OCI-LY3 (cell line): Measurements from ENCODE around the gene UBXN2A.
A peak's percentile ranks its signal among the peaks of the same experiment; 100 is the strongest.
"Not testable (repeated sequence)": the region's sequence is repeated elsewhere in the genome, so short reads cannot be mapped to it uniquely, and the experiment has no call there.

Experiments
- H2AFZ ChIP-seq: fragments of 200-600, 300-600 bp; shearing (Covaris generic); 2 replicates; pipeline ENCODE4 v1.6.0; 2014; ENCODE audit warnings: antibody characterized with exemption, low read depth, low read length
- H3K27ac ChIP-seq: fragments of 200-600, 300-600 bp; sonication (generic); 2 replicates; pipeline ENCODE4 v1.5.1; 2014; ENCODE audit warnings: mild to moderate bottlenecking, low read length, moderate library complexity, mixed read lengths
- H3K27me3 ChIP-seq: fragments of 200-600, 300-600 bp; sonication (generic); 2 replicates; pipeline ENCODE4 v1.6.1; 2014; ENCODE audit warnings: low read depth, low read length, mixed read lengths
- H3K36me3 ChIP-seq: fragments of 200-600, 300-600 bp; sonication (generic); replicated peaks from 2 replicates; pipeline ENCODE3; 2014; ENCODE audit warnings: low read depth, low read length, mixed read lengths
- H3K4me1 ChIP-seq: fragments of 300-600, 200-600 bp; sonication (generic); 2 replicates; pipeline ENCODE4 v1.6.1; 2014; ENCODE audit warnings: low read length, mixed read lengths
- H3K4me2 ChIP-seq: fragments of 200-600, 300-600 bp; sonication (generic); 2 replicates; pipeline ENCODE4 v1.6.1; 2014; ENCODE audit warnings: low read length, mixed read lengths
- H3K4me3 ChIP-seq: fragments of 300-600, 200-600 bp; sonication (generic); 2 replicates; pipeline ENCODE4 v1.5.1; 2014; ENCODE audit warnings: antibody characterized with exemption, mild to moderate bottlenecking, low read length, moderate library complexity
- H3K79me2 ChIP-seq: fragments of 300-600, 200-600 bp; shearing (Covaris generic); 2 replicates; pipeline ENCODE4 v1.6.1; 2014; ENCODE audit warnings: mild to moderate bottlenecking, low read length, mixed read lengths
- H3K9ac ChIP-seq: fragments of 300-600, 200-600 bp; shearing (Covaris generic); 2 replicates; pipeline ENCODE4 v1.6.0; 2014; ENCODE audit warnings: mild to moderate bottlenecking, low read length, moderate library complexity
- H3K9me3 ChIP-seq: fragments of 200-600, 300-600 bp; shearing (Covaris generic); 2 replicates; pipeline ENCODE4 v1.6.1; 2014; ENCODE audit warnings: low read length, mixed read lengths; ENCODE audit not compliant: insufficient read depth
- H4K20me1 ChIP-seq: fragments of 200-600, 300-600 bp; sonication (generic); 2 replicates; pipeline ENCODE4 v1.6.1; 2016; ENCODE audit warnings: low read length, mixed read lengths; ENCODE audit not compliant: insufficient read depth
- EZH2phosphoT487 ChIP-seq: fragments of 200-600 bp; shearing (Covaris generic); IDR thresholded peaks from 2 replicates; pipeline ENCODE4 v1.6.1; 2018; ENCODE audit warnings: antibody characterized with exemption, mixed run types, low read depth
- TF ChIP-seq, protein P1 (sequence below): fragments of 200-600, 300-600 bp; sonication (generic); IDR thresholded peaks from 2 replicates; pipeline ENCODE4 v1.5.1; 2014; ENCODE audit warnings: antibody characterized with exemption, low read length, low read depth

The UBXN2A gene

DNA sequence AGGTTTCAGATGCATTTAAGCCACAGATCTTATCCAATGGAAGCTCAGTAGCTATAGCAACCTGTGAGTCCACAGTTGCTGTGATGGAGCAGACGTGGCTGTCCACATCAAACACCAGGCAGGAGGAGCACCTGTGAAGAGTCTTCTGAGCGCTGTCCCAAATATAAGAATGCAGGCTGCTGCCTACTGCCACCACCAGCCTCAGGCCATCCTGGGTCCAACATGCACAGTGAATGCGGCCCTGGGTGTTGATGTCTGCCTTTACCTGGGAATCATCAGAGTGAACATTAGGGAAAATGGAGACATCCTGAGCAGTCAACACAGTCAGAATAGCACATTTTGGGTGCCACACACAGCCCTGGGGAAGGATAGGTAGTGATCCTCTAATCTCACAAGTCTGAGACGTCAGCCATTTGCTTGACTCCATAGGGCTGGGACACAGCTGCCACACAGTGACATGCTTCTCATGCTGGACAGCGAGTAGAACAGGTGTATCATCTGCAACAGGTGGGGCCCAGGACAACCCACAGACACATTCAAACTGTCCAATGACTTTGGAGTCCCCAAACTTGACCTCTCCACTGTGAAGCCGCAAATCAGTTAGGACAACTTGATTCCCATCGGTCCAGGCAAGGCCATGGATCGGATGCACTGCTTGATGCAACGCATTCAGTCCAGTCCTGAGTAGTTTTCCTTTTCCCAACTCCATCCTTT is 98.7 kb downstream of the UBXN2A start:
- no peak overlapping the region for H3K4me2 ChIP-seq
- H3K27ac ChIP-seq: no peak overlapping the region
- no peaks in the 10 kb centered on the region for H3K27me3 ChIP-seq
- H3K9me3 ChIP-seq: no peaks in the 10 kb centered on the region
- no peaks in the 10 kb centered on the region for H4K20me1 ChIP-seq
- TF ChIP-seq, protein P1, sequence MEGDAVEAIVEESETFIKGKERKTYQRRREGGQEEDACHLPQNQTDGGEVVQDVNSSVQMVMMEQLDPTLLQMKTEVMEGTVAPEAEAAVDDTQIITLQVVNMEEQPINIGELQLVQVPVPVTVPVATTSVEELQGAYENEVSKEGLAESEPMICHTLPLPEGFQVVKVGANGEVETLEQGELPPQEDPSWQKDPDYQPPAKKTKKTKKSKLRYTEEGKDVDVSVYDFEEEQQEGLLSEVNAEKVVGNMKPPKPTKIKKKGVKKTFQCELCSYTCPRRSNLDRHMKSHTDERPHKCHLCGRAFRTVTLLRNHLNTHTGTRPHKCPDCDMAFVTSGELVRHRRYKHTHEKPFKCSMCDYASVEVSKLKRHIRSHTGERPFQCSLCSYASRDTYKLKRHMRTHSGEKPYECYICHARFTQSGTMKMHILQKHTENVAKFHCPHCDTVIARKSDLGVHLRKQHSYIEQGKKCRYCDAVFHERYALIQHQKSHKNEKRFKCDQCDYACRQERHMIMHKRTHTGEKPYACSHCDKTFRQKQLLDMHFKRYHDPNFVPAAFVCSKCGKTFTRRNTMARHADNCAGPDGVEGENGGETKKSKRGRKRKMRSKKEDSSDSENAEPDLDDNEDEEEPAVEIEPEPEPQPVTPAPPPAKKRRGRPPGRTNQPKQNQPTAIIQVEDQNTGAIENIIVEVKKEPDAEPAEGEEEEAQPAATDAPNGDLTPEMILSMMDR: no peak
- no peak for TF ChIP-seq EZH2phosphoT487
- H2AFZ ChIP-seq: no peak overlapping the region
- H3K4me3 ChIP-seq: no peak overlapping the region
- peaks cover 17% of the 10 kb centered on the region for H3K36me3 ChIP-seq
- H3K9ac ChIP-seq: no peak overlapping the region
- H3K79me2 ChIP-seq: peaks cover 16% of the 10 kb centered on the region
- no peaks in the 10 kb centered on the region for H3K4me1 ChIP-seq

DNA sequence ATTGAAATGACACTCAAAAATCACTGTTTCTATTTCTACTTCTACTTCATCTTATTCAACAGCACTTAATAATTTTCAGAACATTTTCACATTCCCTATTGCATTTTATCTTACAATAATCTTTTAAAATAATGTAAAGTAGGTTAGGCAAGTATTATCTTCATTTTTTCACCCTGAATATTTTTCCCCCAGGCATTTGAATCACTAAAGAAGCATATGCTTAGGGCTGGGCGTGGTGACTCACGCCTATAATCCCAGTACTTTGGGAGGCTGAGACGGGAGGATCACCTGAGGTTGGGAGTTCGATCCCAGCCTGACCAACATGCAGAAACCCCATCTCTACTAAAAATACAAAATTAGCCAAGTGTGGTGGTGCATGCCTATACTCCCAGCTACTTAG is 100.2 kb downstream of the UBXN2A start:
- no peak for TF ChIP-seq EZH2phosphoT487
- TF ChIP-seq, protein P1: no peak
- no peak overlapping the region for H3K27ac ChIP-seq
- H3K4me3 ChIP-seq: no peak overlapping the region
- no peak overlapping the region for H3K9ac ChIP-seq
- no peaks in the 10 kb centered on the region for H4K20me1 ChIP-seq
- H3K9me3 ChIP-seq: no peaks in the 10 kb centered on the region
- no peak overlapping the region for H2AFZ ChIP-seq
- H3K36me3 ChIP-seq: peaks cover 17% of the 10 kb centered on the region
- no peaks in the 10 kb centered on the region for H3K27me3 ChIP-seq
- H3K4me1 ChIP-seq: no peaks in the 10 kb centered on the region
- no peak overlapping the region for H3K4me2 ChIP-seq
- peaks cover 13% of the 10 kb centered on the region for H3K79me2 ChIP-seq

DNA sequence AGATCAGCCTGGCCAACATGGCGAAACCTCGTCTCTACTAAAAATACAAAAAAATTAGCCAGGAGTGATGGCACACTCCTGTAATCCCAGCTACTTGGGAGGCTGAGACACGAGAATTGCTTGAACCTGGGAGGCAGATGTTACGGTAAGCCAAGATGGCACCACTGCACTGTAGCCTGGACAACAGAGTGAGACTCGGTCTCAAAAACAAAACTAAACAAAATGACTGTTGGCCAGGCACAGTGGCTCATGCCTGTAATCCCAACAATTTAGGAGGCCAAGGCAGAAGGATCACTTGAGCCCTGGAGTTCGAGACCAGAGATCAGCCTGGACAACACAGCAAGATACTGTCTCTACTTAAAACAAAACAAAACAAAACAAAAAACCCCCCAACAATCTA is 102.9 kb downstream of the UBXN2A start:
- not testable (repeated sequence) for H3K9me3 ChIP-seq, H3K4me2 ChIP-seq, H3K27ac ChIP-seq, H3K9ac ChIP-seq, H2AFZ ChIP-seq, H3K4me3 ChIP-seq, H4K20me1 ChIP-seq, H3K27me3 ChIP-seq
- H3K79me2 ChIP-seq: peaks cover 20% of the 10 kb centered on the region
- H3K4me1 ChIP-seq: peaks cover 12% of the 10 kb centered on the region
- H3K36me3 ChIP-seq: peaks cover 12% of the 10 kb centered on the region

DNA sequence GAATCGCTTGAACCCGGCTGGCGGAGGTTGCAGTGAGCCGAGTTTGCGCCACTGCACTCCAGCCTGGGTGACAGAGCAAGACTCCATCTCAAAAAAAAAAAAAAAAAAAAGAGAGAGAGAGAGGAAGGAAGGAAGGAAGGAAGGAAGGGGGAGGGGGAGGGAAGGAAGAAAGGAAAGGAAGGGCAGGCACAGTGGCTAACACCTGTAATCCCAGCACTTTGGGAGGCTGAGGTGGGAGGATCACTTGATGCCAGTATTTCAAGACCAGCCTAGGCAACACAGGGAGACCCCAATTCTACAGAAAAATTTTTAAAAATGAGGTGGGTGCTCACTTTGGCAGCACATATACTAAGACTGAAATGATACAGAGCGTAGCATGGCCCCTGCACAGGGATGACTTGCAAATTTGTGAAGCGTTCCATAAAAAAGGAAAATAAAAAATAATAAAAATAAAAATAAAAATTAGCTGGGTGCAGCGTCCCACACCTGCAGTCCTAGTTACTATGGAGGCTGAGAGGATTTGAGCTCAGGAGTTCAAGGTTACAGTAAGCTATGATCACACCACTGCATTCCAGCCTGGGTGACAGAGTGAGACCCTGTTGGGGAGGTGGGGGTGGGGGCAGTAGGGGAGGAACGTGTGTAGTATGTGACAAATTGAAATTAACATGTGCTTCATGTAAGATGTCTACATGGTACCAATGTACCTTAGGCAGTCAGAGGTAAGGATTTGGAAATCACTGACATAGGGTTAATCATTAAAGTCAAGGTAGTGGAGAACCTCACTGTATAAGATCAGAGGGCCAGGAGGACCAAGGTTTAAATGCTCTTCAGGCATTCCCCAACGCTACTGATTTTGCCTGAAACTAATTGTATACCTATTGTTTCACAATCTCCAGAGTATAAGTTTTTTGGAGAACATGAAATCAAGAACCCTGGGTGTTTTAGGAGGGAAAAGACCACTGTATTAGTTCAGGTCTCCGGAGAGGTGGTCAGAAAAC is 105.5 kb downstream of the UBXN2A start:
- peak overlapping the region; percentile 88 for H3K4me3 ChIP-seq
- H3K9ac ChIP-seq: peak overlapping the region; percentile 73; the same call in 1 of the 2 replicates

More for the DNA sequence above, 105.5 kb downstream of the UBXN2A start:
- Histone ChIP-seq H3K79me2 (peaks cover 20% of the 10 kb centered on the region), H3K4me1 (peaks cover 16% of the 10 kb centered on the region), H3K4me2 (peak overlapping the region; percentile 75), H4K20me1 (no peaks in the 10 kb centered on the region), H3K9me3 (no peaks in the 10 kb centered on the region), H3K27me3 (0 out of 2 replicates have a peak, but pooled peaks cover 6% of the 10 kb centered on the region), H3K27ac (no peak overlapping the region), H3K36me3 (no peaks in the 10 kb centered on the region), H2AFZ (no peak overlapping the region)
- TF ChIP-seq, protein P1: no peak
- no peak for TF ChIP-seq EZH2phosphoT487
